HepG2 (cell line): Measurements from ENCODE around the gene JUND. TPM values are rescaled to one million over a fixed set of nuclear protein-coding genes. Genes with fewer than 3 reads are reported as not detected.

Experiments used
- FOSL1 ChIP-seq: sonication (generic); formaldehyde crosslinking; IDR thresholded peaks from 2 replicates; pipeline ENCODE4 v1.9.0; 2021; ENCODE audit warnings: missing genetic modification reagents, borderline replicate concordance
- FOXK1 ChIP-seq: sonication (generic); formaldehyde crosslinking; IDR thresholded peaks from 2 replicates; pipeline ENCODE4 v1.4.0; 2020; ENCODE audit warnings: low read depth, missing genetic modification reagents, borderline replicate concordance
- HIC2 ChIP-seq: sonication (generic); formaldehyde crosslinking; IDR thresholded peaks from 2 replicates; pipeline ENCODE4 v1.9.0; 2022; ENCODE audit warnings: low read depth, missing genetic modification reagents
- KDM6A ChIP-seq: IDR thresholded peaks from 2 replicates; pipeline ENCODE4 v1.6.1; 2016; ENCODE audit warnings: low read depth
- MTERF4 ChIP-seq: sonication (generic); formaldehyde crosslinking; IDR thresholded peaks from 2 replicates; pipeline ENCODE4 v1.8.0; 2023; ENCODE audit warnings: mild to moderate bottlenecking, missing genetic modification reagents
- NCOA2 ChIP-seq: sonication (generic); formaldehyde crosslinking; IDR thresholded peaks from 2 replicates; pipeline ENCODE4 v1.8.0; 2022; ENCODE audit warnings: inconsistent platforms
- NONO ChIP-seq, 2 experiments: fragments of 450-650 bp in 1 of 2; sonication (generic) in 1 of 2; formaldehyde crosslinking in 1 of 2; IDR thresholded peaks in 1 of 2; conservative IDR thresholded peaks in 1 of 2; 2 replicates each; pipeline versions ENCODE4 v1.6.1 to v1.8.0; 2017 to 2022; ENCODE audit warnings: mild to moderate bottlenecking in 1 of 2, missing genetic modification reagents in 1 of 2, moderate library complexity in 1 of 2
- NPAS2 ChIP-seq: sonication (generic); formaldehyde crosslinking; IDR thresholded peaks from 2 replicates; pipeline ENCODE4 v1.8.0; 2022; ENCODE audit warnings: mild to moderate bottlenecking, missing genetic modification reagents, borderline replicate concordance
- SIN3A ChIP-seq: IDR thresholded peaks from 2 replicates; pipeline ENCODE4 v1.6.1; 2011; ENCODE audit warnings: low read depth, mild to moderate bottlenecking, control low read depth, low read length, borderline replicate concordance
- TRAFD1 ChIP-seq: sonication (generic); formaldehyde crosslinking; IDR thresholded peaks from 2 replicates; pipeline ENCODE4 v1.5.1; 2020; ENCODE audit warnings: missing genetic modification reagents, mild to moderate bottlenecking, borderline replicate concordance
- ZBTB39 ChIP-seq: sonication (generic); formaldehyde crosslinking; IDR thresholded peaks from 2 replicates; pipeline ENCODE4 v1.5.0; 2020; ENCODE audit warnings: missing genetic modification reagents
- ZNF20 ChIP-seq: sonication (generic); formaldehyde crosslinking; IDR thresholded peaks from 2 replicates; pipeline ENCODE4 v1.4.0; 2020; ENCODE audit warnings: mild to moderate bottlenecking, moderate library complexity, missing genetic modification reagents
- ZNF512B ChIP-seq: sonication (generic); formaldehyde crosslinking; IDR thresholded peaks from 2 replicates; pipeline ENCODE4 v1.5.1; 2020; ENCODE audit warnings: missing genetic modification reagents, mild to moderate bottlenecking, borderline replicate concordance
- ZNF737 ChIP-seq: sonication (generic); formaldehyde crosslinking; IDR thresholded peaks from 2 replicates; pipeline ENCODE4 v1.5.0; 2020; ENCODE audit warnings: missing genetic modification reagents, mild to moderate bottlenecking, borderline replicate concordance
- ZNF749 ChIP-seq: sonication (generic); formaldehyde crosslinking; IDR thresholded peaks from 2 replicates; pipeline ENCODE4 v1.8.0; 2022; ENCODE audit warnings: mild to moderate bottlenecking, missing genetic modification reagents, moderate library complexity, borderline replicate concordance
- polyA plus RNA-seq, 8 experiments: library from polyadenylated mRNA; depleted of rRNA in 3 of 8; stranded (reverse) in 7 of 8; unstranded in 1 of 8; fragments of >200 nt; fragmentation: Illumina TruSeq in 4 of 8; extraction: Trizol in 4 of 8; gene quantifications; 2 replicates each; pipeline versions ENCODE4 v1.2.1 to v1.2.3, GENCODE V29; 2011 to 2016; ENCODE audit warnings: low read depth in 4 of 8, missing spikeins in 1 of 8, mixed read lengths in 1 of 8; ENCODE audit not compliant: insufficient read depth in 1 of 8
- total RNA-seq, 5 experiments: library from RNA; depleted of rRNA; stranded (reverse); fragments of >200 nt; fragmentation: Illumina TruSeq; extraction: Trizol; gene quantifications; 2 replicates each; pipeline ENCODE4 v1.2.3, GENCODE V29; 2016; ENCODE audit warnings: low read depth in 1 of 5

JUND gene
- total and polyA plus RNA-seq, 2 of the 13 experiments (the other 11 are each of a cell fraction or from before 2014, with no cell fraction given): 41.2 to 59.8 TPM

GRCh38 chr19:18291590-18292461 is 10.4 kb upstream of the JUND start (continued):
- TF ChIP-seq NONO (IDR thresholded peaks at IDR 0.05) (no peak), NONO (CRISPR knock-in tag; conservative IDR thresholded peaks at IDR 0.05) (0 out of 2 replicates have a peak, but pooled peaks have one; percentile 58), TRAFD1 (CRISPR knock-in tag) (no peak), FOSL1 (no peak), NCOA2 (CRISPR knock-in tag) (peak; percentile 62; the same call in 1 of the 2 replicates), NPAS2 (CRISPR knock-in tag) (no peak), HIC2 (CRISPR knock-in tag) (no peak), ZNF749 (0 out of 2 replicates have a peak, but pooled peaks have one; percentile 27), KDM6A (CRISPR knock-in tag) (no peak), MTERF4 (CRISPR knock-in tag) (no peak), ZNF20 (no peak), ZNF737 (no peak), ZNF512B (no peak), ZBTB39 (CRISPR knock-in tag) (no peak), SIN3A (no peak), FOXK1 (CRISPR knock-in tag) (peak; percentile 61; the same call in 1 of the 2 replicates)
